NCI-H345 (cell line): ENCODE measurements around the gene OLR1.

Experiments
- DNase-seq: peaks from one replicate; lab custom pipeline; 2025; lab: John Stamatoyannopoulos, UW

OLR1 gene

GRCh38 chr12:10153271-10154144 is 18.4 kb downstream of the OLR1 start:
- DNase-seq, result peak; percentile 77

DNA sequence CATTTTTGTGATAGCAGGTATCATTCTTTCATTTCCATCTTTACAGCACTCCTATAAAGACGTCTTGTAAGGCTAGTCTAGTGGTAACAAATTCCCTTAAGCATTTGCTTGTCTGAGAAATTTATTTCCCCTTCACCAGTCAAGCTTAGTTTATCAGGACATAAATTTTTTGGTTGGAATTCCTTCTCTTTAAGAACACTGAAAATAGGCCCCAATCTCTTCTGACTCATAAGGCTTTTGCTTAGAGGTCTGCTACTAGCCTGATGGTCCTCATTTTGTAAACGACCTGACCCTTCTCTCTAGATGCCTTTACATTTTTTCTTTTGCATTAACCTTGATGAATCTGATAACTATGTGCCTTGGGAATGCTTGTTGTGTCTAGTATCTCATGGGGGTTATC is 20.3 kb downstream of the OLR1 start:
- no peak for DNase-seq

GRCh38 chr12:10147714-10148403 is 24.1 kb downstream of the OLR1 start:
- no peak for DNase-seq

GRCh38 chr12:10142976-10143589 is 28.8 kb downstream of the OLR1 start:
- DNase-seq, result no peak

DNA sequence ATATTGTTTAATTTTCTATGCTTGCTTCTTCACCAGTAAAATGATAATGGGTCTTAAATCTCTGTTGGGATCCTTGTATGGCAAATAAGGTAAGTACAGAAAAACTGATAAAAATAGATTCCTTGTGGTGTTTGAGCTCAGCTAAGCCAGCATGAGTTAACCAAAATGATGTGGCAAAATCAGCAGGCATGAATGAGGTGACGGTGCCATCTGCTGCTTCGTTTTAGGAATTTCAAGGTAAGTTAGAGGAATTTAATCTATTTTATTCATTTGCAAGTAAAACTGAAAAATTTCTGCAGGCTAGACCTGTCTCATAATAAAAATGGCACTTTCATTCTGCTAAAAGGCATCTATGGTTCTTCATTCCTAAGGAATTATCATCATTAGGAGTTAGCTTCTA is 31.9 kb downstream of the OLR1 start:
- DNase-seq, result peak; percentile 46

- peak; percentile 71 for DNase-seq
Observed at GRCh38 chr12:10136637-10137205, 35.2 kb downstream of the OLR1 start.

DNA sequence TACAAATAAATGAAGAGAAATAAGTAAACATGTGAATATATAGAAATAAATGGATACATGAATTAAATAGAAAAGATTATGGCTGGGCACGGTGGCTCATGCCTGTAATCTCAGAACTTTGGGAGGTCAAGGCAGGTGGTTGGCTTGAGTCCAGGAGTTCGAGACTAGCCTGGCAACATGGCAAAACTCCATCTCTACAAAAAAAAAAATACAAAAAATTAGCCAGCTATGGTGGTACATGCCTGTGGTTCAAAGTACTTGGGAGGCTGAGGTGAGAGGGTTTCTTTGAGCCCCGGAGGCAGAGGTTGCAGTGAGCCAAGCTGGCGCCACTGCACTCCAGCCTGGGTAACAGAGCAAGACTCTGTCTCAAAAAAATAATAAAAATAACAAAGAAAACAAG is 36.8 kb downstream of the OLR1 start:
- DNase-seq, result no peak

GRCh38 chr12:10132850-10133370 is 39.0 kb downstream of the OLR1 start:
- DNase-seq, result no peak

GRCh38 chr12:10131111-10131690 is 40.7 kb downstream of the OLR1 start:
- no peak for DNase-seq

DNA sequence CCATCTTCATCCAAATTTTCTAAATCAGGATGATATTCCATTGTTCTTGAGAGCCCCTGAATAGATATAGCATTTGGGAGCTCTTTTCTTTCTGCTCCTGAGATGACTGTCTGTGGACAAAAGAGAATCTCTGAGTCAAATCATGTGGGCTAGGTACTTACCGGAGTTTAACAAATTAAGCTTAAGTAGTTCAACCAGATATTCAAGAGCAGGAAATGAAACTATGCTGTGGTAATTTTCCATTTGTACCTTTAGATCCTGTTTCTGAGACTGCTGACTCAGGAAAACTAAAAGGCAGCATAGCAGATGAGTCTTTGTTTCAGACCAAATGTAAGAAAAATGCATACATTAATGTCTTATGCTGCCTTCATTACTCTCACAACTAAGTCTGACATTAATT is 41.9 kb downstream of the OLR1 start, which contains the start of gene CLEC7A:
Gene CLEC7A (minus strand): TSS at position 158 of the 400 bp plus-strand sequence. CDS start 117 bp downstream, at position 41.
- no peak for DNase-seq

GRCh38 chr12:10128687-10129086 is 43.2 kb downstream of the OLR1 start:
- DNase-seq, result no peak

DNA sequence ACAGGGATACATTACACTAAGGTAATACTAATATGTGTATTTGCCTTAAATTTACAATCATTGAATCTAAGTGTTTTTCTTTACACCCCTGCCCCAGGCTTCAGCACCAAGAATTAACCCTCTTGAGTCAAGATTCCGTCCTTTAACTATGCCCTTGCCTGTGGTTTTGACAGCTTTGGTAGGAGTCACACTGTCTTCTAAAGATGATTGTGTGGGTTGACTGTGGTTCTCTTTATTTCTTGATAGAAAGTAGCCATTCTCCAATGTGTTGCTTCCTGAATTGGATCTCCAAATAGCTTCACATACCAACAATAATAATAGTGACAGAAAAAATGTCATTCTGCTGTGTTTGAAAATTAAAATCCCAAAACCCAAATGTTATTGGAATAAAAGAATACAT is 45.5 kb downstream of the OLR1 start:
- no peak for DNase-seq

DNA sequence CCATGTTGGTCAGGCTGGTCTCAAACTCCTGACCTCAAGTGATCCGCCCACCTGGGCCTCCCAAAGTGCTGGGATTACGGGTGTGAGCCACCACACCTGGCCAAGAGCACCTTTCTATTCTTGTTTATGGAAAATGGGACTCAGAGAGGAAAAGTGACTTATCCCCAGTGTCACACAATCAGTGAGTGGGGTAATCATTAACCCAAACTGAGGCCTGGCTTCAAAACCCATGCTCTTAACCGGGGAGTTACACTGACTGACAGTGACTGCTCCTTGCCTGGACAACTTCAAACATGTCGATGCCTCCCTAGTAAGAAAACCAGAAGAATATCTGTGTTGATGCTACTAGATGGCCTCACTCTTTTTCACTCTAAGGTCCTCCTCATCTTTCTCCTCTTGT is 49.2 kb downstream of the OLR1 start:
- DNase-seq, result no peak

DNA sequence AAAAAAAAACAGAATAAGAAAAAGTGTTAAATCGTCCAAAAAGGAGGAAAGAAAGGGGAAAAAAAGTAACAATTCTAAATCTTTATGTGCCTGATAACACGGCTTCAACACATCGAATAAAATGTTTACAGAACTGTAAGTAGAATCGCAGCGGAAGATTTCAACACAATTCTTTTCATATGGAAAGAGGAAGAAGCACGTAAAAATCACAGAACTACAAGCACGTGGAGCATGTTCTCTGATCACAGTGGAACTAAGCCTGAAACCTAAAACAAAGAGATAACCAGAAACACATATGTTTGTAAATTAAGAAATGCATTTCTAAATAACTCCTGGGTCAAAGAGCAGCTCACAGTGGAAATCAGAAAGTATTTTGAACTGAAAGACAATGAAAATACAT is 50.7 kb downstream of the OLR1 start:
- DNase-seq, result no peak

- no peak for DNase-seq
Observed at GRCh38 chr12:10119066-10119465, 52.9 kb downstream of the OLR1 start.

- no peak for DNase-seq
Observed at GRCh38 chr12:10115890-10116289, 56.0 kb downstream of the OLR1 start.

DNA sequence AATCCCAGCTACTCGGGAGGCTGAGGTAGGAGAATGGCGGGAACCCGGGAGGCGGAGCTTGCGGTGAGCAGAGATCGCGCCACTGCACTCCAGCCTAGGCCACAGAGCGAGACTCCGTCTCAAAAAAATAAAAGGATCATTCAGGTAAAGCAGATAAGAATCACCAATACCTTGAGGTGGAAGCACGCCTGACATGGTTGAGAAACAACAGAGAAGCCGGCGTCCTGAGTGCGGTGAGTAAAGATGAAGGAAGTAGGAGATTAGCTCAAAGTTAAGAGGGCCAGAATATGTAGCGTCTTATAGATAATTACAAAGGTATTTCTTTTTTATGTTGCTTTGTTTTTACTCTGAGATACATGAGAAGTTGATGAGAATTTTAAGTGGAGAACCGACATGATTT is 56.6 kb downstream of the OLR1 start:
- no peak for DNase-seq

GRCh38 chr12:10113920-10114319 is 58.0 kb downstream of the OLR1 start:
- DNase-seq, result no peak

- no peak for DNase-seq
Observed at GRCh38 chr12:10113075-10113474, 58.9 kb downstream of the OLR1 start.

DNA sequence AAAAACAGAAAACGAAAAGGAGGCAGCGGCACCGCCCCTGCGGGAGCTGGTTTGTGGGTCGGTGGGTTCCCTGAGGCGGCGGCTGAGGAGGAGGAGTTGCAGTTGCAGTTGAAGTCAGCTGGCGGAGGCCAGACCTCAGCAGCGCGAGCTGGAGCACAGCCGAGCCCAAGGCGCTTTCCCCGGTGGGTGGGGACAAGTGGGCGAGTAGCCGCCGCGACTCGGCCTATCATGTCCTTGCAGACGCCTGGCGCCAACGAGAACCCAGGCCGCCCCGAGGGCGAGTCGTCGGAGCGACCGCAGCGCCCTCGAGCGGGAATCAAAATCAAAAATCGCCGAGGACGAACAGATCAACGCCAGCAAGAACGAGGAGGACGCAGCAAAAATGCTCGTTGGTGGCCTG is 60.5 kb downstream of the OLR1 start:
- DNase-seq, result no peak

GRCh38 chr12:10110256-10110844 is 61.6 kb downstream of the OLR1 start:
- DNase-seq, result no peak
